Measurements from ENCODE around the gene ARHGEF4. TPM values are rescaled to one million over a fixed set of nuclear protein-coding genes. Genes with fewer than 3 reads are reported as not detected.

The ARHGEF4 gene
- total and polyA plus RNA-seq, 2 donors from 2014 or later = 0.90 to 0.94 TPM

DNA sequence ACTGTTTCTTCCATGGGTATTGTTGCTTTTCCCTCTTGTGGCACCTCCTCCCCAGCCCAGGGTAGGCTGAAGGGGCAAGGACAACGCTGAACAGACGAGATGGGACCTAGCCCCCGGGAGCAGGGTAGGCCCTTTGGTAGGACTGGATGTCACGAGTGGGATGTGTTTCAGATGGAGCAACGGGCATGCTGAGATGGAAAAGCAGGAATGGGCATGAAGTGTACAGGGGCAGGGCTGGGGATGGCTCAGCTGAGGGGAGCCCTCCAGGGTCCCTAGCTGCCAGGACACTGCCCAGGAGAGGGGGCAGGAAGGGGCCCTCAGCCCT is 33.4 kb downstream of the ARHGEF4 start:
- DNase-seq (no peak), FAIRE-seq (no peak)
- H3K4me3 ChIP-seq (ENCODE audit: low read length in 3 of 3) = no peak overlapping the region
- H3K4me1 ChIP-seq (ENCODE audit: control insufficient read depth in 2 of 3, insufficient read depth in 2 of 3, low read depth in 1 of 3, low read length in 3 of 3) = no peaks in the 10 kb centered on the region
- no peaks in the 10 kb centered on the region for H3K9me3 ChIP-seq (ENCODE audit: control insufficient read depth in 2 of 3, insufficient read depth in 1 of 3, low read length in 3 of 3)
- intact Hi-C loops (cut with DNase I) = loop anchor here (5.0 kb wide), 1 partner anchor 73 kb away; no protein-coding TSS in a partner anchor
- H3K27me3 ChIP-seq (ENCODE audit: control insufficient read depth, insufficient read depth, low read length) = no peaks in the 10 kb centered on the region
- H3K27ac ChIP-seq (ENCODE audit: low read depth in 2 of 2, low read length in 2 of 2) = no peak overlapping the region
- no peak overlapping the region for H3K9ac ChIP-seq (ENCODE audit: low read length in 3 of 3)
- no peaks in the 10 kb centered on the region for H3K36me3 ChIP-seq (ENCODE audit: control insufficient read depth in 2 of 3, insufficient read depth in 3 of 3, low read length in 3 of 3)
- TF ChIP-seq, protein P1, sequence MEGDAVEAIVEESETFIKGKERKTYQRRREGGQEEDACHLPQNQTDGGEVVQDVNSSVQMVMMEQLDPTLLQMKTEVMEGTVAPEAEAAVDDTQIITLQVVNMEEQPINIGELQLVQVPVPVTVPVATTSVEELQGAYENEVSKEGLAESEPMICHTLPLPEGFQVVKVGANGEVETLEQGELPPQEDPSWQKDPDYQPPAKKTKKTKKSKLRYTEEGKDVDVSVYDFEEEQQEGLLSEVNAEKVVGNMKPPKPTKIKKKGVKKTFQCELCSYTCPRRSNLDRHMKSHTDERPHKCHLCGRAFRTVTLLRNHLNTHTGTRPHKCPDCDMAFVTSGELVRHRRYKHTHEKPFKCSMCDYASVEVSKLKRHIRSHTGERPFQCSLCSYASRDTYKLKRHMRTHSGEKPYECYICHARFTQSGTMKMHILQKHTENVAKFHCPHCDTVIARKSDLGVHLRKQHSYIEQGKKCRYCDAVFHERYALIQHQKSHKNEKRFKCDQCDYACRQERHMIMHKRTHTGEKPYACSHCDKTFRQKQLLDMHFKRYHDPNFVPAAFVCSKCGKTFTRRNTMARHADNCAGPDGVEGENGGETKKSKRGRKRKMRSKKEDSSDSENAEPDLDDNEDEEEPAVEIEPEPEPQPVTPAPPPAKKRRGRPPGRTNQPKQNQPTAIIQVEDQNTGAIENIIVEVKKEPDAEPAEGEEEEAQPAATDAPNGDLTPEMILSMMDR (IDR thresholded peaks at IDR 0.05; ENCODE audit: borderline replicate concordance, extremely low read depth, insufficient read depth) = no peak

GRCh38 chr2:130870779-130871178 is 34.1 kb downstream of the ARHGEF4 start:
- intact Hi-C loops (cut with DNase I) = loop anchor here (5.0 kb wide), 1 partner anchor 73 kb away; no protein-coding TSS in a partner anchor

DNA sequence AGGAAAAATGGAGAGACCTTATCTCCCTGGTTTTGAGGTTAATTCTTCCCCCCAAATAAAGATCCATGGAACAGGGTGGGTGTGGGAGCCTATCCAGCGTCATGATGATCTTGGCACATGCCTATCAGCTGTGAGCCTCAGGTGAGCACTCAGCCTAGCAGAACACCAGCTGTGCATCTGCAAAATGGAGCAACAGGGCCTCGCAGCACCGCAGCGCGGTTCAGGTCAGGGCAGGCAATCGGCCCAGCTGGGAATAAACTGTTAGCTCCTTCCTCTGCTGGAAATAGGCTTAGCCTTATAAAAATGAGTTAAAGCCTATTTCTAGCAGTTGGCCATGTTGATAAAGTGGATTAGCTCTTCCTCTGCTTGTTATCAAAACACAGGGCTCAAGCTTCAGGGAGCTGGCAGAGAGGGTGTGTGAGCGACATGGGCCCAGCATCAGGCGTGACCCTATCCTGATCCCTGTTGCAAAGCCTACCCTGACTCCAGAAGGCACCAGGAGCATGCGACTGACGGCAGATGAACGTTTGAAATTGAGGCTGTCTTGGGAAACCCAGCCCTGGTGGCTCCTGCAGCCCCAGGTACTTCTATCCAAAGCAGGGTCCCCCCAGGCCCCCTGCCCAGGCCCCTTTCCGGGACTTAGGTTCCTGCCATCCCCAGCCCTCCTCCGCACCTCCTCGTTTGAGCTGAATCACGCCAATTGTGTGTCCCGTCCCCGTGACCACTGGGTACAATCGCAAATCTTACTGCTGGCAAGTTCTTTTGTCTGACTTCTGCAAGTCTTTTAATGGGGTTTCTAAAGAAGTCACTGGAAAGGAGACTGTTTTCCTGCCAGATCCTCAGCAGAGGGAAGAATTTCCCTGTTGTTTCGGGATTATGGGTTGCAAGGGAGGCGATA is 35.4 kb downstream of the ARHGEF4 start:
- H3K9me3 ChIP-seq (ENCODE audit: control insufficient read depth in 2 of 3, insufficient read depth in 1 of 3, low read length in 3 of 3) = no peaks in the 10 kb centered on the region
- H3K9ac ChIP-seq (ENCODE audit: low read length in 3 of 3) = no peak overlapping the region
- DNase-seq (no peak), FAIRE-seq (no peak)
- H3K4me1 ChIP-seq (ENCODE audit: control insufficient read depth in 2 of 3, insufficient read depth in 2 of 3, low read depth in 1 of 3, low read length in 3 of 3) = no peaks in the 10 kb centered on the region
- H3K27me3 ChIP-seq (ENCODE audit: control insufficient read depth, insufficient read depth, low read length) = no peaks in the 10 kb centered on the region
- TF ChIP-seq, protein P1 (IDR thresholded peaks at IDR 0.05; ENCODE audit: borderline replicate concordance, extremely low read depth, insufficient read depth) = no peak
- intact Hi-C loops (cut with DNase I) = loop anchor here (5.0 kb wide), 1 partner anchor 75 kb away; no protein-coding TSS in a partner anchor
- no peak overlapping the region for H3K27ac ChIP-seq (ENCODE audit: low read depth in 2 of 2, low read length in 2 of 2)
- no peaks in the 10 kb centered on the region for H3K36me3 ChIP-seq (ENCODE audit: control insufficient read depth in 2 of 3, insufficient read depth in 3 of 3, low read length in 3 of 3)
- H3K4me3 ChIP-seq (ENCODE audit: low read length in 3 of 3) = no peak overlapping the region

More at GRCh38 chr2:130870779-130871178, 34.1 kb downstream of the ARHGEF4 start:
- Histone ChIP-seq H3K9me3 (ENCODE audit: control insufficient read depth in 2 of 3, insufficient read depth in 1 of 3, low read length in 3 of 3) (no peaks in the 10 kb centered on the region), H3K4me3 (ENCODE audit: low read length in 3 of 3) (no peak overlapping the region), H3K36me3 (ENCODE audit: control insufficient read depth in 2 of 3, insufficient read depth in 3 of 3, low read length in 3 of 3) (no peaks in the 10 kb centered on the region), H3K4me1 (ENCODE audit: control insufficient read depth in 2 of 3, insufficient read depth in 2 of 3, low read depth in 1 of 3, low read length in 3 of 3) (no peaks in the 10 kb centered on the region), H3K9ac (ENCODE audit: low read length in 3 of 3) (no peak overlapping the region), H3K27me3 (ENCODE audit: control insufficient read depth, insufficient read depth, low read length) (no peaks in the 10 kb centered on the region), H3K27ac (ENCODE audit: low read depth in 2 of 2, low read length in 2 of 2) (no peak overlapping the region)
- TF ChIP-seq, protein P1 (IDR thresholded peaks at IDR 0.05; ENCODE audit: borderline replicate concordance, extremely low read depth, insufficient read depth) = no peak
- no peak for FAIRE-seq
- DNase-seq = no peak

Data from kidney (tissue), 14 donors.